K562 (cell line): ENCODE measurements around the gene FGD6. TPM values are rescaled to one million over a fixed set of nuclear protein-coding genes. Genes with fewer than 3 reads are reported as not detected.

ENCODE experiments used
- ATF1 ChIP-seq, 2 experiments: fragments of 450-650 bp in 1 of 2; IDR thresholded peaks; 2 replicates each; pipeline ENCODE4 v1.6.1; 2016; ENCODE audit warnings: missing compliant biosample characterization in 1 of 2, missing genetic modification characterization in 1 of 2
- CGGBP1 ChIP-seq: fragments of 250-450 bp; sonication (Bioruptor Pico); IDR thresholded peaks from 2 replicates; pipeline ENCODE4 v1.9.0; 2021; ENCODE audit warnings: mild to moderate bottlenecking
- E2F6 ChIP-seq, 2 experiments: IDR thresholded peaks; 2 replicates each; pipeline ENCODE4 v1.6.1; 2011; ENCODE audit warnings: borderline replicate concordance in 1 of 2, control low read depth in 1 of 2, low read depth in 1 of 2, low read length in 1 of 2, mild to moderate bottlenecking in 1 of 2, mixed read lengths in 1 of 2, moderate library complexity in 1 of 2; ENCODE audit not compliant: insufficient read depth in 1 of 2, insufficient read length in 1 of 2, poor library complexity in 1 of 2, severe bottlenecking in 1 of 2; ENCODE audit errors: extremely low read depth in 1 of 2
- FOXP1 ChIP-seq: sonication (generic); formaldehyde crosslinking; IDR thresholded peaks from 2 replicates; pipeline ENCODE4 v1.8.0; 2022; ENCODE audit warnings: mild to moderate bottlenecking, missing genetic modification reagents
- HINFP ChIP-seq: fragments of 450-650 bp; conservative IDR thresholded peaks from 2 replicates; pipeline ENCODE4 v1.6.1; 2016; ENCODE audit warnings: missing genetic modification characterization, low read depth, mild to moderate bottlenecking, control low read depth, missing compliant biosample characterization
- IFI16 ChIP-seq: fragments of 250-450 bp; sonication (Bioruptor Pico); IDR thresholded peaks from 2 replicates; pipeline ENCODE4 v2.1.2; 2022; ENCODE audit warnings: mild to moderate bottlenecking, inconsistent platforms
- L3MBTL2 ChIP-seq: fragments of 450-650 bp; IDR thresholded peaks from 2 replicates; pipeline ENCODE4 v1.6.1; 2016; ENCODE audit warnings: mild to moderate bottlenecking, moderate library complexity
- PBX2 ChIP-seq, 2 experiments: IDR thresholded peaks in 1 of 2; conservative IDR thresholded peaks in 1 of 2; 2 replicates each; pipeline ENCODE4 v1.6.1; 2016; ENCODE audit warnings: low read depth in 2 of 2, mild to moderate bottlenecking in 1 of 2, missing compliant biosample characterization in 1 of 2, missing genetic modification characterization in 1 of 2, moderate library complexity in 1 of 2
- POLR2AphosphoS2 ChIP-seq: IDR thresholded peaks from 2 replicates; pipeline ENCODE4 v1.6.1; 2012; ENCODE audit warnings: low read length, improper control_type of control experiment
- PPARD ChIP-seq: fragments of 250-450 bp; sonication (Bioruptor Pico); IDR thresholded peaks from 2 replicates; pipeline ENCODE4 v1.8.0; 2022; ENCODE audit warnings: inconsistent platforms, mild to moderate bottlenecking, moderate library complexity
- PRPF4 ChIP-seq: fragments of 200-400 bp; formaldehyde crosslinking; IDR thresholded peaks from one replicate; pipeline ENCODE4 v1.6.1; 2017; ENCODE audit warnings: low read length, low read depth, mild to moderate bottlenecking; ENCODE audit not compliant: insufficient read depth, poor library complexity, severe bottlenecking
- PTBP1 ChIP-seq: fragments of 200-400 bp; formaldehyde crosslinking; IDR thresholded peaks from 2 replicates; pipeline ENCODE4 v1.6.1; 2017; ENCODE audit warnings: low read depth, low read length
- SMARCE1 ChIP-seq: fragments of 450-650 bp; IDR thresholded peaks from 2 replicates; pipeline ENCODE4 v1.7.1; 2016; ENCODE audit warnings: mild to moderate bottlenecking
- SNRNP70 ChIP-seq: fragments of 200-400 bp; formaldehyde crosslinking; optimal IDR thresholded peaks from 2 replicates; pipeline ENCODE3; 2017; ENCODE audit warnings: low read depth, low read length
- ZFP36 ChIP-seq: fragments of 150-350 bp; IDR thresholded peaks from 2 replicates; pipeline ENCODE4 v1.6.1; 2018; ENCODE audit warnings: low read length, low read depth; ENCODE audit not compliant: partially characterized antibody
- ZHX1 ChIP-seq: fragments of 150-350 bp; conservative IDR thresholded peaks from 2 replicates; pipeline ENCODE4 v1.6.1; 2014; ENCODE audit warnings: low read length
- ZNF395 ChIP-seq: fragments of 200-800 bp; sonication (Bioruptor generic); IDR thresholded peaks from 2 replicates; pipeline ENCODE4 v1.6.1; 2017; ENCODE audit warnings: missing genetic modification characterization, missing compliant biosample characterization
- ZNF780A ChIP-seq: fragments of 250-450 bp; sonication (Bioruptor Pico); IDR thresholded peaks from 2 replicates; pipeline ENCODE4 v1.5.0; 2021; ENCODE audit warnings: mild to moderate bottlenecking
- polyA plus RNA-seq, 8 experiments: library from polyadenylated mRNA; depleted of rRNA in 4 of 8; stranded (reverse) in 5 of 8; unstranded in 3 of 8; fragments of >200 nt; fragmentation: Nextera tagmentation in 2 of 8; fragmentation: Illumina TruSeq in 1 of 8; extraction: Ambion mirVana in 2 of 8; extraction: Trizol in 1 of 8; gene quantifications; 2 replicates each; pipeline versions ENCODE4 v1.2.1 to v1.2.3, GENCODE V29; 2011 to 2014; ENCODE audit warnings: inconsistent platforms in 1 of 8, missing spikeins in 1 of 8
- total RNA-seq, 7 experiments: library from RNA; depleted of rRNA in 6 of 7; stranded (reverse); fragments of >200 nt in 6 of 7; fragmentation: Illumina TruSeq in 2 of 7; extraction: Trizol in 2 of 7; gene quantifications; 2 replicates each; pipeline versions ENCODE4 v1.2.1 to v1.2.3, GENCODE V29; 2011 to 2021; ENCODE audit warnings: low replicate concordance in 1 of 7

The FGD6 gene
- total and polyA plus RNA-seq, 9 of the 15 experiments (the other 6 are each of a cell fraction or from before 2014, with no cell fraction given), result 1.5 to 11.1 (median 5.8) TPM

GRCh38 chr12:95244350-95244749 lies 27.1 kb upstream of the FGD6 start (continued):
- TF ChIP-seq PPARD (CRISPR knock-in tag) (no peak), PRPF4 (no peak), SMARCE1 (0 out of 2 replicates have a peak, but pooled peaks have one; percentile 37), IFI16 (CRISPR knock-in tag) (no peak), ZFP36 (no peak), ZNF395 (CRISPR knock-in tag) (no peak), CGGBP1 (CRISPR knock-in tag) (no peak), ZNF780A (CRISPR knock-in tag) (no peak), POLR2AphosphoS2 (no peak), E2F6 (IDR thresholded peaks at IDR 0.05; ENCODE audit: borderline replicate concordance in 1 of 2, extremely low read depth in 1 of 2, insufficient read depth in 1 of 2, insufficient read length in 1 of 2, low read depth in 1 of 2, low read length in 1 of 2, poor library complexity in 1 of 2, severe bottlenecking in 1 of 2) (no peak), HINFP (no peak), ATF1 (CRISPR knock-in tag; IDR thresholded peaks at IDR 0.05) (no peak), ATF1 (tag; IDR thresholded peaks at IDR 0.05) (peak; percentile 67), ZHX1 (no peak), L3MBTL2 (no peak), PBX2 (CRISPR knock-in tag; IDR thresholded peaks at IDR 0.05; ENCODE audit: low read depth) (no peak), PBX2 (tag; conservative IDR thresholded peaks at IDR 0.05; ENCODE audit: low read depth) (0 out of 2 replicates have a peak, but pooled peaks have one; percentile 9), FOXP1 (no peak), SNRNP70 (no peak), PTBP1 (no peak)
